IMR-90 (cell line): ENCODE data around the gene CYP1A2. TPM values are rescaled to one million over a fixed set of nuclear protein-coding genes. Genes with fewer than 3 reads are reported as not detected.

Source experiments
- ATAC-seq: fragments of 200-7000 bp; cut with Tn5 transposase; 2 replicates; pipeline ENCODE4 v1.9.1; 2020; ENCODE audit warnings: low read depth, mild to moderate bottlenecking, moderate library complexity
- BruUV-seq: library from RNA; stranded (reverse); fragments of 400-500 nt; replicated peaks from 2 replicates; lab custom pipeline; 2021; lab: Mats Ljungman, UMichigan
- CTCF ChIA-PET: fragments of 300-600 bp; formaldehyde crosslinking; extraction: SDS; loops from one replicate; lab custom pipeline; 2021; ENCODE audit warnings: antibody characterized with exemption; lab: Yijun Ruan, JAX
- POLR2A ChIA-PET: fragments of 300-600 bp; sonication (Branson Sonifier 250); formaldehyde crosslinking; loops from one replicate; lab custom pipeline; 2022; ENCODE audit warnings: antibody characterized with exemption; ENCODE audit not compliant: unreplicated experiment; lab: Charles Lee
- DNase-seq: peaks from one replicate; pipeline ENCODE4 v3.0.0; 2013
- H2AFZ ChIP-seq: replicated peaks from 2 replicates; pipeline ENCODE3; 2013; ENCODE audit warnings: low read length, mild to moderate bottlenecking; ENCODE audit not compliant: poor library complexity
- H2AK5ac ChIP-seq: 2 replicates; pipeline ENCODE4 v1.6.1; 2013; ENCODE audit warnings: low read depth, low read length, inconsistent platforms
- H2AK9ac ChIP-seq: replicated peaks from 2 replicates; pipeline ENCODE3; 2013; ENCODE audit warnings: mild to moderate bottlenecking, low read depth, low read length, moderate library complexity; ENCODE audit not compliant: poor library complexity
- H2BK120ac ChIP-seq: 2 replicates; pipeline ENCODE4 v1.6.1; 2013; ENCODE audit warnings: low read depth, low read length, inconsistent platforms
- H2BK15ac ChIP-seq: 3 replicates; pipeline ENCODE4 v1.6.1; 2013; ENCODE audit warnings: low read depth, low read length, inconsistent platforms
- H2BK20ac ChIP-seq: 2 replicates; pipeline ENCODE4 v1.6.1; 2013; ENCODE audit warnings: low read depth, mild to moderate bottlenecking, inconsistent platforms, low read length, moderate library complexity
- H2BK5ac ChIP-seq: 2 replicates; pipeline ENCODE4 v1.6.1; 2013; ENCODE audit warnings: mild to moderate bottlenecking, low read depth, low read length, inconsistent platforms; ENCODE audit not compliant: poor library complexity, severe bottlenecking
- H3K14ac ChIP-seq: replicated peaks from 2 replicates; pipeline ENCODE4 v1.6.1; 2013; ENCODE audit warnings: low read depth, low read length, inconsistent platforms
- H3K18ac ChIP-seq: 2 replicates; pipeline ENCODE4 v1.6.1; 2013; ENCODE audit warnings: low read depth, low read length, control low read depth
- H3K23ac ChIP-seq: 2 replicates; pipeline ENCODE4 v1.6.1; 2013; ENCODE audit warnings: low read depth, low read length, inconsistent platforms
- H3K27ac ChIP-seq: 2 replicates; pipeline ENCODE4 v1.5.1; 2013; ENCODE audit warnings: mild to moderate bottlenecking, control low read depth, low read length; ENCODE audit not compliant: insufficient read depth
- H3K27me3 ChIP-seq: 2 replicates; pipeline ENCODE4 v1.6.1; 2013; ENCODE audit warnings: low read length; ENCODE audit not compliant: control insufficient read depth, insufficient read depth
- H3K36me3 ChIP-seq: 2 replicates; pipeline ENCODE4 v1.6.1; 2013; ENCODE audit warnings: low read length, mixed read lengths; ENCODE audit not compliant: control insufficient read depth, insufficient read depth
- H3K4ac ChIP-seq: 2 replicates; pipeline ENCODE4 v1.6.1; 2013; ENCODE audit warnings: low read depth, low read length, inconsistent platforms
- H3K4me1 ChIP-seq: 2 replicates; pipeline ENCODE4 v1.6.1; 2013; ENCODE audit warnings: low read length, mixed read lengths; ENCODE audit not compliant: control insufficient read depth, insufficient read depth
- H3K4me2 ChIP-seq: 2 replicates; pipeline ENCODE4 v1.6.1; 2013; ENCODE audit warnings: low read depth, mild to moderate bottlenecking, control low read depth, low read length, moderate library complexity
- H3K4me3 ChIP-seq: 2 replicates; pipeline ENCODE4 v1.5.1; 2013; ENCODE audit warnings: low read depth, mild to moderate bottlenecking, control low read depth, low read length, moderate library complexity; ENCODE audit not compliant: insufficient read depth
- H3K56ac ChIP-seq: 2 replicates; pipeline ENCODE4 v1.6.1; 2013; ENCODE audit warnings: low read length, inconsistent platforms; ENCODE audit not compliant: insufficient read depth; ENCODE audit errors: extremely low read depth
- H3K79me1 ChIP-seq, 2 experiments: 2 replicates each; pipeline ENCODE4 v1.6.1; 2013; ENCODE audit warnings: low read length in 2 of 2, inconsistent platforms in 1 of 2, low read depth in 1 of 2
- H3K9ac ChIP-seq: 2 replicates; pipeline ENCODE4 v1.6.1; 2013; ENCODE audit warnings: low read depth, low read length, control low read depth
- H3K9me1 ChIP-seq: 2 replicates; pipeline ENCODE4 v1.6.1; 2013; ENCODE audit warnings: low read length, inconsistent platforms; ENCODE audit not compliant: insufficient read depth
- H3K9me3 ChIP-seq: 2 replicates; pipeline ENCODE4 v1.6.1; 2013; ENCODE audit warnings: low read length; ENCODE audit not compliant: control insufficient read depth, insufficient read depth
- H4K20me1 ChIP-seq: 2 replicates; pipeline ENCODE4 v1.6.1; 2013; ENCODE audit warnings: low read length, inconsistent platforms; ENCODE audit not compliant: insufficient read depth
- H4K5ac ChIP-seq: 2 replicates; pipeline ENCODE4 v1.6.1; 2013; ENCODE audit warnings: mild to moderate bottlenecking, low read depth, low read length, control low read depth
- H4K8ac ChIP-seq, 2 experiments: 2 replicates each; pipeline ENCODE4 v1.6.1; 2013; ENCODE audit warnings: low read depth in 2 of 2, low read length in 2 of 2, control low read depth in 1 of 2, inconsistent platforms in 1 of 2
- H4K91ac ChIP-seq: 2 replicates; pipeline ENCODE4 v1.6.1; 2013; ENCODE audit warnings: low read depth, low read length, inconsistent platforms; ENCODE audit not compliant: insufficient read depth
- MAZ ChIP-seq: IDR thresholded peaks from 2 replicates; pipeline ENCODE4 v1.6.1; 2012; ENCODE audit warnings: low read depth, mild to moderate bottlenecking, low read length, improper control_type of control experiment, moderate library complexity, borderline replicate concordance
- RAD21 ChIP-seq: IDR thresholded peaks from 2 replicates; pipeline ENCODE4 v1.6.1; 2012; ENCODE audit warnings: low read length, improper control_type of control experiment
- RFX5 ChIP-seq: IDR thresholded peaks from 2 replicates; pipeline ENCODE4 v1.8.0; 2012; ENCODE audit warnings: low read depth, mild to moderate bottlenecking, low read length, moderate library complexity
- SMC3 ChIP-seq: fragments of 150-350 bp; IDR thresholded peaks from 2 replicates; pipeline ENCODE4 v1.6.1; 2016; ENCODE audit warnings: low read depth, mild to moderate bottlenecking, antibody characterized with exemption, low read length, moderate library complexity
- WGBS, 2 experiments: methylation state at CpG; one replicate each; pipeline versions ENCODE4 v1.1.5 to v1.1.7; 2013; ENCODE audit warnings: missing lambda C conversion rate in 2 of 2; ENCODE audit not compliant: insufficient read length in 1 of 2; ENCODE audit errors: extremely low coverage in 2 of 2; 5-methylcytosine and 5-hydroxymethylcytosine counted together
- dilution Hi-C: fragments of 300-500 bp; cut with HindIII; formaldehyde crosslinking; loops from one replicate; pipeline ENCODE4 v1.14.3; 2018; ENCODE audit warnings: low sequenced_read_pairs; ENCODE audit not compliant: unreplicated experiment
- in situ Hi-C: fragments of 300-500 bp; cut with MboI; formaldehyde crosslinking; loops from 3 replicates; pipeline ENCODE4 v1.14.3; 2019; ENCODE audit warnings: low sequenced_read_pairs, inconsistent platforms, mixed read lengths
- intact Hi-C: fragments of 100-400 bp; cut with micrococcal nuclease; formaldehyde crosslinking; loops from 2 replicates; pipeline ENCODE4 v1.10.0; 2022
- polyA plus RNA-seq, 3 experiments: library from polyadenylated mRNA; depleted of rRNA; stranded (reverse); fragments of >200 nt; gene quantifications; 2 replicates each; pipeline ENCODE4 v1.2.3, GENCODE V29; 2012; ENCODE audit warnings: low replicate concordance in 1 of 3
- total RNA-seq: library from RNA; depleted of rRNA; stranded (reverse); fragments of >200 nt; gene quantifications from 2 replicates; pipeline ENCODE4 v1.2.3, GENCODE V29; 2012
- TF ChIP-seq, protein P1 (sequence below): conservative IDR thresholded peaks from 2 replicates; pipeline ENCODE4 v1.5.1; 2012; ENCODE audit warnings: mild to moderate bottlenecking, low read depth, low read length, improper control_type of control experiment
- TF ChIP-seq, protein P2 (sequence below): fragments of 150-350 bp; IDR thresholded peaks from 2 replicates; pipeline ENCODE4 v1.6.1; 2017; ENCODE audit warnings: mild to moderate bottlenecking, antibody characterized with exemption, low read length, low read depth

CYP1A2 gene
- total and polyA plus RNA-seq, 2 of the 4 experiments (the other 2 are of a cell fraction): not detected

DNA sequence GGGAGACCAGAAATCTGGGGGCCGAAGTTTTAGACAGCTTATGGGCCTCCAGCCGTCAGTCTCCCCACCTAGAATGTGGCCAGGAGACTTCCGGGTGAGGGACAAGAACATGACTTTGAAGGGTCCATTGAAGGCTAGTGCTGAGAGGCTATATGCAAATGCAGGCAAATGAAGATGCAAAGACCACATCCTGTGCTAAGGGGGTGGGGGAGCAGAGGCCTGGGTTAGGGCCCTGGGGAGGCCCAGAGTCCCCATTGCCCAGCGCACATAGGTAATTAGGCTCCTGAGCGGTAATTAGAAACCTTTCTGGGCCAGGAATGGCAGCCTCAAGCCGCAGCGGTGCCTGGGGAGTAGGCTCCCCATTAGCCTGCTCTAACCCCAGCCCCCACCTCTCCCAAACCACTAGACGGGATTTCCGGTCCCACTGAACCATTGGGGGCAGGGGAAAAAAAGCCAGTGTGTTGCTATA is 40.1 kb downstream of the CYP1A2 start:
- BruUV-seq: no TSS peak
- in situ Hi-C loops: no loop called here

More for the DNA sequence above, 40.1 kb downstream of the CYP1A2 start:
- Histone ChIP-seq H3K4me2 (no peak overlapping the region), H2BK15ac (no peak overlapping the region), H3K18ac (no peak overlapping the region), H3K4me3 (no peak overlapping the region), H3K9me1 (peaks cover 45% of the 10 kb centered on the region), H3K23ac (peak overlapping the region; percentile 46; the same call in 1 of the 2 replicates), H2AFZ (no peak overlapping the region), H3K79me1 (peaks cover 19 to 92% of the 10 kb centered on the region in 2 experiments), H4K5ac (no peak overlapping the region), H3K9me3 (no peaks in the 10 kb centered on the region), H3K27me3 (no peaks in the 10 kb centered on the region), H4K8ac (no peak overlapping the region), H3K9ac (no peak overlapping the region), H3K4me1 (peaks cover 26% of the 10 kb centered on the region), H4K91ac (no peak overlapping the region), H2BK120ac (no peak overlapping the region), H3K56ac (no peak overlapping the region), H2AK5ac (no peak overlapping the region), H2BK20ac (no peak overlapping the region), H3K36me3 (peaks cover 2% of the 10 kb centered on the region; the same call in 1 of the 2 replicates), H3K27ac (no peak overlapping the region), H2AK9ac (no peak overlapping the region), H4K20me1 (peaks cover 91% of the 10 kb centered on the region), H2BK5ac (no peak overlapping the region), H3K4ac (no peak overlapping the region), H3K14ac (no peak overlapping the region)
- ATAC-seq (no peak), DNase-seq (no peak)
- WGBS, 2 experiments: no CpG with 5 or more reads among the region's 9 CpGs
- ChIA-PET POLR2A (no interaction called here), CTCF (interaction anchor here (0.7 to 1.3 kb wide), 2 partner anchors 113 to 289 kb away, joined by 3 read pairs; no protein-coding TSS in a partner anchor)
- intact Hi-C loops (no loop called here), dilution Hi-C loops (no loop called here)
- no peak for TF ChIP-seq SMC3
- TF ChIP-seq, protein P1, sequence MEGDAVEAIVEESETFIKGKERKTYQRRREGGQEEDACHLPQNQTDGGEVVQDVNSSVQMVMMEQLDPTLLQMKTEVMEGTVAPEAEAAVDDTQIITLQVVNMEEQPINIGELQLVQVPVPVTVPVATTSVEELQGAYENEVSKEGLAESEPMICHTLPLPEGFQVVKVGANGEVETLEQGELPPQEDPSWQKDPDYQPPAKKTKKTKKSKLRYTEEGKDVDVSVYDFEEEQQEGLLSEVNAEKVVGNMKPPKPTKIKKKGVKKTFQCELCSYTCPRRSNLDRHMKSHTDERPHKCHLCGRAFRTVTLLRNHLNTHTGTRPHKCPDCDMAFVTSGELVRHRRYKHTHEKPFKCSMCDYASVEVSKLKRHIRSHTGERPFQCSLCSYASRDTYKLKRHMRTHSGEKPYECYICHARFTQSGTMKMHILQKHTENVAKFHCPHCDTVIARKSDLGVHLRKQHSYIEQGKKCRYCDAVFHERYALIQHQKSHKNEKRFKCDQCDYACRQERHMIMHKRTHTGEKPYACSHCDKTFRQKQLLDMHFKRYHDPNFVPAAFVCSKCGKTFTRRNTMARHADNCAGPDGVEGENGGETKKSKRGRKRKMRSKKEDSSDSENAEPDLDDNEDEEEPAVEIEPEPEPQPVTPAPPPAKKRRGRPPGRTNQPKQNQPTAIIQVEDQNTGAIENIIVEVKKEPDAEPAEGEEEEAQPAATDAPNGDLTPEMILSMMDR: no peak
- TF ChIP-seq, protein P2, sequence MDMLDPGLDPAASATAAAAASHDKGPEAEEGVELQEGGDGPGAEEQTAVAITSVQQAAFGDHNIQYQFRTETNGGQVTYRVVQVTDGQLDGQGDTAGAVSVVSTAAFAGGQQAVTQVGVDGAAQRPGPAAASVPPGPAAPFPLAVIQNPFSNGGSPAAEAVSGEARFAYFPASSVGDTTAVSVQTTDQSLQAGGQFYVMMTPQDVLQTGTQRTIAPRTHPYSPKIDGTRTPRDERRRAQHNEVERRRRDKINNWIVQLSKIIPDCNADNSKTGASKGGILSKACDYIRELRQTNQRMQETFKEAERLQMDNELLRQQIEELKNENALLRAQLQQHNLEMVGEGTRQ: no peak
- no peak for TF ChIP-seq RFX5
- no peak for TF ChIP-seq MAZ
- TF ChIP-seq RAD21: no peak
